Epithelial cell of esophagus (primary cell): ENCODE measurements around the gene ZNF787.

Experiments
- DNase-seq: peaks from one replicate; pipeline ENCODE4 v3.0.0; 2010; ENCODE audit warnings: low read depth
- H3K4me3 ChIP-seq: 2 replicates; pipeline ENCODE4 v1.5.1; 2011; ENCODE audit warnings: mild to moderate bottlenecking, low read length, control low read depth
- CTCF ChIP-seq: IDR thresholded peaks from 2 replicates; pipeline ENCODE4 v1.5.1; 2011; ENCODE audit warnings: low read depth, mild to moderate bottlenecking, low read length, control low read depth, inconsistent platforms; ENCODE audit not compliant: insufficient read depth; ENCODE audit errors: missing control alignments

Gene ZNF787

DNA sequence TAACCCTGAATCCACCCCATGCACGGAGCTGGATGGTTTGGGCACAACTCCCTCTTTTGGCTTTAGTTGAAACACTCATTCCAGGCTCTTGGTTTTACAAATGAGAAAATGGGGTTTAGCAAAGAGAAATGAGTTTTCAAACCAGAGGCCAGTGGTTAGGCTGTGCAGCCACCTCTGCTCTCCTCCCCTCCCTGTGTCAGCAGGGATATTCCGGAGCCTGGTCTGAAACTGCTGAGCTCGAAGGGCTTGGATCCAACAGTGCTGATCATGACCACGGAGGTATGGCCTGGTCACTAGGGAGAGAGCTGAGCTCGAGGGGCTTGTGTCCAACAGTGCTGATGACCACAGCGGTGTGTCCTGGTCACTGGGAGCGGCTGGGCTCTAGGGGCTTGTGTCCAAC, 41.5 kb downstream of the ZNF787 start:
- DNase-seq: no peak
- H3K4me3 ChIP-seq: no peak overlapping the region
- TF ChIP-seq CTCF: no peak

DNA sequence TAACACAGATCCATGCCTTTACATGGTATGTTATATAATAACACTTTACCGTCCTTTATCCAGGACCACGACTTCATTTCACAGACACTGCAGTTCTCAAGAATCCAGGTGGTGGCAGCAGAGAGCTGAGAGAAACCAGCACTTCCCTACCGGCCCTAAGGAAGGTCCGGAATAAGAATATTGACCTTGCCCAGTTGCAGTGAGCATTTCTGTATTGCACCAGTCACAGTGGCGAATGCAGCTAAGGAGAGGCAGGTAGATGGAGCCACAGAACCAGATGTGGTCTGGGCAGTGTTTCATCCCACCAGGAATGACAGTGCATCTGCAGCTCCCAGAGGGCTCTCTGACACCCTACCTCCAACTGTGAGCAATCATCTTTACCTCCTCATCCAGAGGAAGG, 44.6 kb downstream of the ZNF787 start:
- DNase-seq: peak; percentile 57
- TF ChIP-seq CTCF: peak; percentile 81

DNA sequence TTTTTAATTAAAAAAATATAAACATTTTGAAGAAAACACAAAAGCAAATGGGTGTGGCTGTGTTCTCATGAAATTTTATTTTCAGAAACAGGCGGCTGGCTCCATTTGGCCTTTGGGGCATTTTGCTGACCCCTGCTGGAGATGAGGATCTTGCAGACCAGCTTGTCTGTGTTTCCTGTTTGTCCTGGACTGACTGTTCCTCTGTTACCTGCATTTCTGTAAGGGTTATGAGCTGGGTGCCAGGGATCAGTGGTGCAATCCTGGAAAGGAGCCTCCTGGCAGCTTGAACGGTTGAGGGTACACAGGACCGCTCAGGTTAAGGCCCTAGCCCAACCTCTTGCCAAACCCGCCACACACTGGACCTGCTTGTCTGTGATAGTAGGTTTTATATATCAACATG, 49.9 kb downstream of the ZNF787 start:
- H3K4me3 ChIP-seq: no peak overlapping the region
- no peak for TF ChIP-seq CTCF
- DNase-seq: no peak

More for the DNA sequence above, 44.6 kb downstream of the ZNF787 start:
- no peak overlapping the region for H3K4me3 ChIP-seq

GRCh38 chr19:56069642-56070041, 51.5 kb downstream of the ZNF787 start:
- DNase-seq: no peak
- H3K4me3 ChIP-seq: no peak overlapping the region
- no peak for TF ChIP-seq CTCF

DNA sequence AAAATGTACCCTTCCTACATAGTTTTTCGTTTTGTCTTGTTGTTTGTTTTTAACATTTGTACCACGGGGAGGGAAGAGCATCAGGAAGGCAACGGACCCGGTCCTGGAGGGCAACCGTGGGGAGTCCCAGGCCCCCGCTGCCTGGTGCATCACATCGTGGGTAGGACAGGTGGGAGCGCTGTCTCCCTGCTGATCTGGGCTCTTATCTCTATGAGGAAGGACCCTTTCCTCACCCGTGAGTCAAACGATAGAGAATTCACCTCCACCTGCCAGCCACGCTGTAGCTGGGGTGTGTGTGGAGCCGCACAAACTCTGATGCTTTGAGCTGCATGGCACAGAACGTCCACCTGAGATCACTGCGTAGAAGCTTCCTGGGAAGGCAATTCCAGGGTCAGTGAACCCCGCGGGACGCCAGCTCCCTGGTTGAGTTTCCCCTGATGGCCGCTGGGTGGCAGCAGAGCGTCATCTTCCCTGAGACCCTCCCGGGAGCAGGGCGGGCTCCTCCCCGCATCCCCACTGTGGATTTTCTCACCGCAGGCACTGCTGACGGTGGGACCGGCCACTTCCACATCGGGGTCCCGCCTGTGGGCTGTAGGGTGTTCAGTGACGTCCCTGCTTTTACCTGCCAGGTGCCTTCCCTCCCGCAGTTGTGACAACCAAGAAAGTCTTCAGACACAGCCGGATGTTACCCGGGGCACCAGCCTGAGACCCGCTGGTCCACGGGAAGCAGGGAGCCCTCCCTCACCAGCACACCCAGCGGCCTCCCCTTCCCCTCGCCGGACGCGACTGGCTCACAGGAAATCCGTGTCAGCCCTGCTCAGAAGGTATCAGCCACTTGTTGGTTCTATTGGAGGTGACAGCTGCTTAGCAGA, 54.7 kb downstream of the ZNF787 start:
- TF ChIP-seq CTCF: peak; percentile 81
- no peak overlapping the region for H3K4me3 ChIP-seq
- DNase-seq: peak; percentile 48

- TF ChIP-seq CTCF: no peak
- DNase-seq: no peak
Observed at GRCh38 chr19:56053596-56053995, 67.5 kb downstream of the ZNF787 start.

More at GRCh38 chr19:56053596-56053995, 67.5 kb downstream of the ZNF787 start:
- H3K4me3 ChIP-seq: no peak overlapping the region
